HFF-Myc (cell line): ENCODE results near the gene CEP170B.
"Not testable (repeated sequence)": the region's sequence is repeated elsewhere in the genome, so short reads cannot be mapped to it uniquely, and the experiment has no call there.

Experiments
- DNase-seq: peaks from one replicate; pipeline ENCODE4 v3.0.0-alpha.2; 2011; ENCODE audit warnings: low read depth; ENCODE audit errors: extremely low read depth
- H3K4me3 ChIP-seq: replicated peaks from 2 replicates; pipeline ENCODE4 v1.5.1; 2011; ENCODE audit warnings: low read depth, mild to moderate bottlenecking, control low read depth, low read length
- CTCF ChIP-seq: IDR thresholded peaks from 2 replicates; pipeline ENCODE4 v1.5.1; 2012; ENCODE audit warnings: mild to moderate bottlenecking, low read depth, low read length, control low read depth; ENCODE audit errors: missing control alignments

Gene CEP170B

GRCh38 chr14:104856869-104857860 is 7.9 kb upstream of the CEP170B start:
- no peak overlapping the region for H3K4me3 ChIP-seq
- no peak for TF ChIP-seq CTCF
- no peak for DNase-seq

GRCh38 chr14:104857931-104858330 is 7.1 kb upstream of the CEP170B start:
- not testable (repeated sequence) for DNase-seq, H3K4me3 ChIP-seq

GRCh38 chr14:104858811-104859426 is 6.1 kb upstream of the CEP170B start:
- no peak for DNase-seq
- TF ChIP-seq CTCF: no peak
- H3K4me3 ChIP-seq: no peak overlapping the region

- TF ChIP-seq CTCF: no peak
- no peak for DNase-seq
- no peak overlapping the region for H3K4me3 ChIP-seq
Measured at GRCh38 chr14:104859900-104860299, 5.2 kb upstream of the CEP170B start.

- DNase-seq: no peak
- TF ChIP-seq CTCF: no peak
- H3K4me3 ChIP-seq: no peak overlapping the region
Measured at GRCh38 chr14:104860414-104860813, 4.7 kb upstream of the CEP170B start.

- H3K4me3 ChIP-seq: no peak overlapping the region
- TF ChIP-seq CTCF: no peak
- no peak for DNase-seq
Measured at GRCh38 chr14:104863131-104863862, 1.8 kb upstream of the CEP170B start.

GRCh38 chr14:104863923-104864266 is 1.2 kb upstream of the CEP170B start:
- no peak for TF ChIP-seq CTCF
- DNase-seq: no peak
- H3K4me3 ChIP-seq: no peak overlapping the region
